WTC11 (cell line): Measurements from ENCODE around the gene SELENOW.

Source experiments
- TF ChIP-seq, protein P1 (sequence below): fragments of 200-600 bp; IDR thresholded peaks from 2 replicates; pipeline ENCODE4 v1.8.0; 2022; ENCODE audit warnings: antibody characterized with exemption
- TF ChIP-seq, protein P2 (sequence below): sonication (generic); formaldehyde crosslinking; IDR thresholded peaks from 2 replicates; pipeline ENCODE4 v1.8.1; 2022; ENCODE audit warnings: low read depth, mild to moderate bottlenecking, moderate library complexity, missing genetic modification reagents, borderline replicate concordance

DNA sequence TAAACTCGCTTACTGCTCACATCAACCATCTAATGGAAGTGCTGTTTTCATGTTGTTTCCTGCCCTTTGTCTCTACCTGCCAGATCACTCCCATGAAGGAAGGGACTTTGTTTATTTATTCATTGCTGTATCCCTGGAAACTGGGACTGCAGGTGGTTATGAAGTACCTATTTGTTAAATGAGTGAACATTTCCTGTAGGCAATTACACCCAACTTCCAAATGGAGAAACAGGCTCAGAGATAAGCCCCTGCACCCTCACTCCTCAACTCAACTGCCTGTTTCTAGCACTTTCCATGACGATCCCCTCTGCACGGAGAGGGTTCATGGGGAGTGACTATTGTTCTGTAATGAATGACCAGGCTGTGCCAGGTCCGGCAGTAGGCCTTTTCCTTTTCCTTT is 1.9 kb upstream of the SELENOW start:
- TF ChIP-seq, protein P1, sequence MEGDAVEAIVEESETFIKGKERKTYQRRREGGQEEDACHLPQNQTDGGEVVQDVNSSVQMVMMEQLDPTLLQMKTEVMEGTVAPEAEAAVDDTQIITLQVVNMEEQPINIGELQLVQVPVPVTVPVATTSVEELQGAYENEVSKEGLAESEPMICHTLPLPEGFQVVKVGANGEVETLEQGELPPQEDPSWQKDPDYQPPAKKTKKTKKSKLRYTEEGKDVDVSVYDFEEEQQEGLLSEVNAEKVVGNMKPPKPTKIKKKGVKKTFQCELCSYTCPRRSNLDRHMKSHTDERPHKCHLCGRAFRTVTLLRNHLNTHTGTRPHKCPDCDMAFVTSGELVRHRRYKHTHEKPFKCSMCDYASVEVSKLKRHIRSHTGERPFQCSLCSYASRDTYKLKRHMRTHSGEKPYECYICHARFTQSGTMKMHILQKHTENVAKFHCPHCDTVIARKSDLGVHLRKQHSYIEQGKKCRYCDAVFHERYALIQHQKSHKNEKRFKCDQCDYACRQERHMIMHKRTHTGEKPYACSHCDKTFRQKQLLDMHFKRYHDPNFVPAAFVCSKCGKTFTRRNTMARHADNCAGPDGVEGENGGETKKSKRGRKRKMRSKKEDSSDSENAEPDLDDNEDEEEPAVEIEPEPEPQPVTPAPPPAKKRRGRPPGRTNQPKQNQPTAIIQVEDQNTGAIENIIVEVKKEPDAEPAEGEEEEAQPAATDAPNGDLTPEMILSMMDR: no peak
- TF ChIP-seq, protein P2, sequence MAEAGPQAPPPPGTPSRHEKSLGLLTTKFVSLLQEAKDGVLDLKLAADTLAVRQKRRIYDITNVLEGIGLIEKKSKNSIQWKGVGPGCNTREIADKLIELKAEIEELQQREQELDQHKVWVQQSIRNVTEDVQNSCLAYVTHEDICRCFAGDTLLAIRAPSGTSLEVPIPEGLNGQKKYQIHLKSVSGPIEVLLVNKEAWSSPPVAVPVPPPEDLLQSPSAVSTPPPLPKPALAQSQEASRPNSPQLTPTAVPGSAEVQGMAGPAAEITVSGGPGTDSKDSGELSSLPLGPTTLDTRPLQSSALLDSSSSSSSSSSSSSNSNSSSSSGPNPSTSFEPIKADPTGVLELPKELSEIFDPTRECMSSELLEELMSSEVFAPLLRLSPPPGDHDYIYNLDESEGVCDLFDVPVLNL (CRISPR knock-in tag): no peak
